ENCODE results near the gene DPH6.

DNA sequence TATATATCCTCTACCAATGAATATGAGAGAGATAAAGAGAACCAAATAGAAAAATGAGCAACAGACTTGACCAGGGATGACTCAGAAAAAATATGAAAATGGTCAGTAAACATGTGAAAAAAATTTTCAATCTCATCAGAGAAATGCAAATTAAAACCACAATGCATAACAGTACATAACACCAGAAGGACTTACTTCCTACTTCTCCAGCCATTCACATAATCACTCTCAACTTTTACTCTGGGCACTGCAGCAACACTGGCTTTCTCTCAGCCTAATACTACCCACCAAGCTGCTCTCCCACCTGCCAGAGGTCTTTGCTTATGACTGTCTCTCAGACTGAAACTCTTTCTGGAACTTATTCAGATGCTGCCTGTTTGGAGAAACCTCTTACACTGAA, 49.4 kb downstream of the DPH6 start:
- TF ChIP-seq EZH2phosphoT487 (IDR thresholded peaks at IDR 0.05; ENCODE audit: insufficient read depth, low read depth) (no peak), EZH2 (IDR thresholded peaks at IDR 0.05; ENCODE audit: insufficient read depth, poor library complexity, severe bottlenecking) (no peak)
